A549 (cell line): ENCODE data around the gene PIP5K1B. TPM values are rescaled to one million over a fixed set of nuclear protein-coding genes. Genes with fewer than 3 reads are reported as not detected.
A peak's percentile ranks its signal among the peaks of the same experiment; 100 is the strongest.

Experiments used
- ATAC-seq, 2 experiments: fragments of 200-7000 bp in 1 of 2; fragments of >200 bp in 1 of 2; cut with Nextera tagmentation in 1 of 2; cut with Tn5 transposase in 1 of 2; 3 replicates each; pipeline versions ENCODE4 v1.8.0 to v1.9.1; 2018 to 2020; ENCODE audit warnings: mild to moderate bottlenecking in 1 of 2, moderate library complexity in 1 of 2
- CTCF ChIA-PET: fragments of 300-600 bp; sonication (Branson Sonifier 250); formaldehyde crosslinking; extraction: SDS; loops from one replicate; lab custom pipeline; 2021; ENCODE audit warnings: antibody characterized with exemption, inconsistent platforms; lab: Yijun Ruan, JAX
- POLR2A ChIA-PET: fragments of 350-600 bp; formaldehyde crosslinking; extraction: SDS; loops from one replicate; lab custom pipeline; 2021; ENCODE audit warnings: antibody characterized with exemption, inconsistent platforms; lab: Yijun Ruan, JAX
- DNase-seq, 2 experiments: peaks; one replicate each; pipeline versions ENCODE4 v3.0.0 to v3.0.0-alpha.2; 2011 to 2016; ENCODE audit warnings: low read depth in 1 of 2, low spot score in 1 of 2
- FAIRE-seq: peaks from 2 replicates; lab custom pipeline; 2011; peaks lifted over from hg19 to GRCh38; lab: Jason Lieb, UNC
- H3K27ac ChIP-seq, 2 experiments: fragments of >200 bp; sonication (Bioruptor Twin); formaldehyde crosslinking; 3 replicates each; pipeline ENCODE4 v1.5.1; 2016 to 2017
- H3K4me1 ChIP-seq: fragments of >200 bp; sonication (Bioruptor Twin); formaldehyde crosslinking; 3 replicates; pipeline ENCODE4 v1.6.1; 2016
- H3K4me2 ChIP-seq: fragments of >200 bp; sonication (Bioruptor Twin); formaldehyde crosslinking; 3 replicates; pipeline ENCODE4 v1.6.1; 2016
- H3K4me3 ChIP-seq: fragments of >200 bp; sonication (Bioruptor Twin); formaldehyde crosslinking; 3 replicates; pipeline ENCODE4 v1.5.1; 2016
- H3K9me3 ChIP-seq: fragments of >200 bp; sonication (Bioruptor Twin); formaldehyde crosslinking; 3 replicates; pipeline ENCODE4 v1.6.1; 2016
- CHD4 ChIP-seq: fragments of 200-600 bp; sonication (generic); IDR thresholded peaks from 2 replicates; pipeline ENCODE4 v1.6.1; 2016; ENCODE audit warnings: antibody characterized with exemption, mild to moderate bottlenecking, borderline replicate concordance
- EHMT2 ChIP-seq: fragments of 200-600 bp; sonication (generic); IDR thresholded peaks from 2 replicates; pipeline ENCODE4 v1.6.1; 2016; ENCODE audit warnings: antibody characterized with exemption, low read depth, mild to moderate bottlenecking, moderate library complexity
- EP300 ChIP-seq, 2 experiments: fragments of >200 bp; sonication (Bioruptor Twin); formaldehyde crosslinking; IDR thresholded peaks; 2 replicates in 1 of 2; 3 replicates in 1 of 2; pipeline ENCODE4 v1.6.1; 2016 to 2017
- ESRRA ChIP-seq: fragments of 150-350 bp; IDR thresholded peaks from 2 replicates; pipeline ENCODE4 v1.6.1; 2014; ENCODE audit warnings: mild to moderate bottlenecking, low read length, borderline replicate concordance
- GATA3 ChIP-seq: IDR thresholded peaks from 2 replicates; pipeline ENCODE4 v1.6.1; 2012; ENCODE audit warnings: borderline replicate concordance
- HEYL ChIP-seq: fragments of 250-450 bp; sonication (Bioruptor Pico); IDR thresholded peaks from 2 replicates; pipeline ENCODE4 v1.8.0; 2021; ENCODE audit warnings: mild to moderate bottlenecking, moderate library complexity
- HOXB13 ChIP-seq: fragments of 250-450 bp; sonication (Bioruptor Pico); IDR thresholded peaks from 2 replicates; pipeline ENCODE4 v1.5.0; 2020; ENCODE audit warnings: low read depth, mild to moderate bottlenecking, moderate library complexity
- JUNB ChIP-seq: fragments of >200 bp; sonication (Bioruptor Twin); formaldehyde crosslinking; IDR thresholded peaks from 2 replicates; pipeline ENCODE4 v1.6.1; 2016
- MAFK ChIP-seq: fragments of 450-650 bp; IDR thresholded peaks from 2 replicates; pipeline ENCODE4 v1.6.1; 2014; ENCODE audit not compliant: partially characterized antibody
- MYC ChIP-seq: IDR thresholded peaks from 2 replicates; pipeline ENCODE4 v1.6.1; 2012; ENCODE audit warnings: mild to moderate bottlenecking, inconsistent platforms, low read length, improper control_type of control experiment, borderline replicate concordance
- NPAS2 ChIP-seq: fragments of 250-450 bp; sonication (Bioruptor Pico); IDR thresholded peaks from 2 replicates; pipeline ENCODE4 v1.8.0; 2022; ENCODE audit warnings: mild to moderate bottlenecking, moderate library complexity, borderline replicate concordance
- PHF8 ChIP-seq: fragments of 200-600 bp; sonication (generic); IDR thresholded peaks from 2 replicates; pipeline ENCODE4 v1.6.1; 2016; ENCODE audit warnings: low read depth, mild to moderate bottlenecking, antibody characterized with exemption, moderate library complexity, borderline replicate concordance
- RAD21 ChIP-seq, 2 experiments: fragments of >200 bp in 1 of 2; sonication (Bioruptor Twin) in 1 of 2; formaldehyde crosslinking in 1 of 2; IDR thresholded peaks in 1 of 2; conservative IDR thresholded peaks in 1 of 2; 2 replicates in 1 of 2; 3 replicates in 1 of 2; pipeline ENCODE4 v1.6.1; 2012 to 2018; ENCODE audit warnings: inconsistent platforms in 1 of 2
- SMC3 ChIP-seq: fragments of >200 bp; sonication (Bioruptor Twin); formaldehyde crosslinking; IDR thresholded peaks from 3 replicates; pipeline ENCODE4 v1.6.1; 2018; ENCODE audit warnings: inconsistent platforms
- TP53 ChIP-seq: fragments of 250-450 bp; sonication (Bioruptor Pico); IDR thresholded peaks from 2 replicates; pipeline ENCODE4 v1.5.0; 2021; ENCODE audit warnings: mild to moderate bottlenecking, moderate library complexity
- ZSCAN20 ChIP-seq: fragments of 250-450 bp; sonication (Bioruptor Pico); IDR thresholded peaks from 2 replicates; pipeline ENCODE4 v1.8.0; 2022; ENCODE audit warnings: mild to moderate bottlenecking, moderate library complexity
- WGBS: methylation state at CpG from one replicate; pipeline ENCODE4 v1.1.6; 2017; ENCODE audit errors: missing lambda C conversion rate; 5-methylcytosine and 5-hydroxymethylcytosine counted together
- polyA plus RNA-seq, 4 experiments: library from polyadenylated mRNA; depleted of rRNA in 3 of 4; stranded (reverse); fragments of >200 nt; fragmentation: RNase III in 1 of 4; extraction: RNeasy Plus Mini Kit Qiagen cat#74134 plus additional on column Dnase treatment in 1 of 4; gene quantifications; 2 replicates in 3 of 4; 3 replicates in 1 of 4; pipeline ENCODE4 v1.2.3, GENCODE V29; 2011 to 2017
- TF ChIP-seq, protein P1 (sequence below): fragments of 450-650 bp; IDR thresholded peaks from 2 replicates; pipeline ENCODE4 v1.6.1; 2014; ENCODE audit warnings: antibody characterized with exemption
- TF ChIP-seq, protein P2 (sequence below): fragments of 200-600 bp; sonication (generic); IDR thresholded peaks from 2 replicates; pipeline ENCODE4 v1.6.1; 2016; ENCODE audit warnings: antibody characterized with exemption, mild to moderate bottlenecking, moderate library complexity
- TF ChIP-seq, protein P3 (sequence below): fragments of 250-450 bp; sonication (Bioruptor Pico); IDR thresholded peaks from 2 replicates; pipeline ENCODE4 v1.5.0; 2021; ENCODE audit warnings: mild to moderate bottlenecking, moderate library complexity, borderline replicate concordance
- TF ChIP-seq, protein P4 (sequence below): fragments of 150-350 bp; IDR thresholded peaks from 2 replicates; pipeline ENCODE4 v1.6.1; 2014; ENCODE audit warnings: low read depth, mild to moderate bottlenecking, low read length

PIP5K1B gene
- polyA plus RNA-seq, 2 of the 4 experiments (the other 2 are of a cell fraction): not detected

DNA sequence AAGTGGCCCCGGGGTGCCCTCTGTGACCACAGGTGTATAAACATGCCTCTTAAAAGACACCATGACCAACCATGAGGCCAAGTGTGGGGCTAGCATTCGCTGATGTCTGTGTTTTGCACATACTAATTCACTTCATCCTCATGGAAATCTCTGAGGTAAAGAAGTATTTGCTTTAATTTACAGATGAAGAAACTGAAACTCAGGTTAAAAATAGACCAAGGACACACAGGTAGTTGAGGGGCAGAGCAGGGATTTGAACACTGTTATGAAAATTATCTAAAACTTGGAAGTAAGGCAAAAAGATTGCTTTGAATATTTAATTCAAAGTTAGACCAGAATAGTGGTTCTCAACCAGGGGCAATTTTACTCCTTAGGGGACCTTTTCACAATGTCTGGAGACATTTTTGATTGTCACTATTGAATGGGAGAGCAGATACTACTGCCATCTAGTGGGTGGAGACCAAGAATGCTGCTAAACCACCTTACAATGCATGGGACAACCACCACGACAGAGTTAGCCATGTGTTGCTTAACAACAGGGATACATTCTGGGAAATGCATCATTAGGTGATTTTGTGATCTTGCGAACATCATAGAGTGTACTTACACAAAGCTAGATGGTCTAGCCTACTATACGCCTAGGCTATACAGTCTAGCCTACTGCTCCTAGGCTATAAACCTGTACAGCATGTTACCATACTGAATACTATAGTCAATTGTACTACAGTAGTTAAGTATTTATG lies 322.5 kb downstream of the PIP5K1B start (continued):
- TF ChIP-seq, protein P1, sequence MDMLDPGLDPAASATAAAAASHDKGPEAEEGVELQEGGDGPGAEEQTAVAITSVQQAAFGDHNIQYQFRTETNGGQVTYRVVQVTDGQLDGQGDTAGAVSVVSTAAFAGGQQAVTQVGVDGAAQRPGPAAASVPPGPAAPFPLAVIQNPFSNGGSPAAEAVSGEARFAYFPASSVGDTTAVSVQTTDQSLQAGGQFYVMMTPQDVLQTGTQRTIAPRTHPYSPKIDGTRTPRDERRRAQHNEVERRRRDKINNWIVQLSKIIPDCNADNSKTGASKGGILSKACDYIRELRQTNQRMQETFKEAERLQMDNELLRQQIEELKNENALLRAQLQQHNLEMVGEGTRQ: no peak
- TF ChIP-seq SMC3 (peak; percentile 29; the same call in 2 of the 3 replicates), MAFK (no peak), ZSCAN20 (CRISPR knock-in tag) (no peak), ESRRA (no peak), HOXB13 (CRISPR knock-in tag) (no peak), RAD21 (conservative IDR thresholded peaks at IDR 0.05 in 1 of 2, IDR thresholded peaks at IDR 0.05 in 1 of 2) (peak; percentile 26 to 56; a peak in 3 of 5 replicates), TP53 (CRISPR knock-in tag) (no peak)

DNA sequence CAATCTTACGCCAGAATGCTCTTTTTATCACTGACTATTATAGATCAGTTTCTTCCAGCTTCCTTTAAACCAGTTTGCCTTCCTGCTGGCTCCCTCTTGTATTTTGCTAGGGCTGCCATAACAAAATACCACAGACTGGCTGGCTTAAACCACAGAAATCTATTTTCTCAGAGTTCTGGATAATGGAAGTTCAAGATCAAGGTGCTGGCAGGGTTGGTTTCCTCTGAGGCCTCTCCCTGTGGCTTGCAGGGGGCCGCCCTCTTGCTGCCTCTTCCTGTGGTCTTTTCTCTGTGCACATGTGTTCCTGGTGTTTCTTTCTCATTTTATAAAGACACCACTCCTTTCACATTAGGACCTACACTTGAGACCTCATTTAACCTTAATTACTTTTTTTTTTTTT lies 323.7 kb downstream of the PIP5K1B start:
- TF ChIP-seq, protein P2, sequence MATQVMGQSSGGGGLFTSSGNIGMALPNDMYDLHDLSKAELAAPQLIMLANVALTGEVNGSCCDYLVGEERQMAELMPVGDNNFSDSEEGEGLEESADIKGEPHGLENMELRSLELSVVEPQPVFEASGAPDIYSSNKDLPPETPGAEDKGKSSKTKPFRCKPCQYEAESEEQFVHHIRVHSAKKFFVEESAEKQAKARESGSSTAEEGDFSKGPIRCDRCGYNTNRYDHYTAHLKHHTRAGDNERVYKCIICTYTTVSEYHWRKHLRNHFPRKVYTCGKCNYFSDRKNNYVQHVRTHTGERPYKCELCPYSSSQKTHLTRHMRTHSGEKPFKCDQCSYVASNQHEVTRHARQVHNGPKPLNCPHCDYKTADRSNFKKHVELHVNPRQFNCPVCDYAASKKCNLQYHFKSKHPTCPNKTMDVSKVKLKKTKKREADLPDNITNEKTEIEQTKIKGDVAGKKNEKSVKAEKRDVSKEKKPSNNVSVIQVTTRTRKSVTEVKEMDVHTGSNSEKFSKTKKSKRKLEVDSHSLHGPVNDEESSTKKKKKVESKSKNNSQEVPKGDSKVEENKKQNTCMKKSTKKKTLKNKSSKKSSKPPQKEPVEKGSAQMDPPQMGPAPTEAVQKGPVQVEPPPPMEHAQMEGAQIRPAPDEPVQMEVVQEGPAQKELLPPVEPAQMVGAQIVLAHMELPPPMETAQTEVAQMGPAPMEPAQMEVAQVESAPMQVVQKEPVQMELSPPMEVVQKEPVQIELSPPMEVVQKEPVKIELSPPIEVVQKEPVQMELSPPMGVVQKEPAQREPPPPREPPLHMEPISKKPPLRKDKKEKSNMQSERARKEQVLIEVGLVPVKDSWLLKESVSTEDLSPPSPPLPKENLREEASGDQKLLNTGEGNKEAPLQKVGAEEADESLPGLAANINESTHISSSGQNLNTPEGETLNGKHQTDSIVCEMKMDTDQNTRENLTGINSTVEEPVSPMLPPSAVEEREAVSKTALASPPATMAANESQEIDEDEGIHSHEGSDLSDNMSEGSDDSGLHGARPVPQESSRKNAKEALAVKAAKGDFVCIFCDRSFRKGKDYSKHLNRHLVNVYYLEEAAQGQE: no peak
- TF ChIP-seq PHF8 (no peak), EP300 (IDR thresholded peaks at IDR 0.05) (no peak), EHMT2 (no peak), CHD4 (no peak), NPAS2 (CRISPR knock-in tag) (no peak), HEYL (no peak), ZSCAN20 (CRISPR knock-in tag) (no peak), GATA3 (no peak), JUNB (no peak)
- TF ChIP-seq, protein P1: no peak
- Histone ChIP-seq H3K27ac (no peak overlapping the region), H3K9me3 (peaks cover 4% of the 10 kb centered on the region; the same call in 1 of the 3 replicates), H3K4me3 (no peak overlapping the region), H3K4me1 (no peaks in the 10 kb centered on the region), H3K4me2 (no peak overlapping the region)
- WGBS: 57% methylated on average over 2 of the region's 2 CpGs
- FAIRE-seq (no peak), ATAC-seq (no peak), DNase-seq (no peak)
- ChIA-PET POLR2A (no interaction called here), CTCF (interaction anchor here (0.8 to 1.4 kb wide), 5 partner anchors 9 to 179 kb away, joined by 3 to 5 read pairs (median 3); no protein-coding TSS in a partner anchor)

DNA sequence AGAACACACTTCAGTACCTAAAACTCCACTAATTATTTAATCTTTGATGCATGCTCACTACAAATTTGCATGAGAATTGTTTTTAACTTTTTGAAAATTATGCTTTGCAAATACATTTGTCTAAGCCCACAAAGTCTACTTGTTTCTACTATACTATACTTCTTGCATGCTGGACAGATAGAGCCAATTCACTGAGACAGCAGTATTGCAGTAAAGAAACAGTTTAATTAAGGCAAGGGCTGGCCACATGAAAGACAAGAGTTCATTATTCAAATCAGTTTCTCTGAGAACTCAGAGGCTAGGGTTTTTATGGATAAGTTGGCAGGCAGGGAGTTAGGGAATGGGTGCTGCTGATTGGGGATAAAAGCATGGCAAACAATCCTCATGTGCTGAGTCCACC lies 324.5 kb downstream of the PIP5K1B start:
- FAIRE-seq (no peak), DNase-seq (no peak), ATAC-seq (no peak)
- Histone ChIP-seq H3K4me3 (no peak overlapping the region), H3K4me2 (no peak overlapping the region), H3K9me3 (peaks cover 4% of the 10 kb centered on the region; the same call in 1 of the 3 replicates)
- ChIA-PET POLR2A (no interaction called here), CTCF (no interaction called here)
- no peak for TF ChIP-seq MYC
- TF ChIP-seq, protein P3, sequence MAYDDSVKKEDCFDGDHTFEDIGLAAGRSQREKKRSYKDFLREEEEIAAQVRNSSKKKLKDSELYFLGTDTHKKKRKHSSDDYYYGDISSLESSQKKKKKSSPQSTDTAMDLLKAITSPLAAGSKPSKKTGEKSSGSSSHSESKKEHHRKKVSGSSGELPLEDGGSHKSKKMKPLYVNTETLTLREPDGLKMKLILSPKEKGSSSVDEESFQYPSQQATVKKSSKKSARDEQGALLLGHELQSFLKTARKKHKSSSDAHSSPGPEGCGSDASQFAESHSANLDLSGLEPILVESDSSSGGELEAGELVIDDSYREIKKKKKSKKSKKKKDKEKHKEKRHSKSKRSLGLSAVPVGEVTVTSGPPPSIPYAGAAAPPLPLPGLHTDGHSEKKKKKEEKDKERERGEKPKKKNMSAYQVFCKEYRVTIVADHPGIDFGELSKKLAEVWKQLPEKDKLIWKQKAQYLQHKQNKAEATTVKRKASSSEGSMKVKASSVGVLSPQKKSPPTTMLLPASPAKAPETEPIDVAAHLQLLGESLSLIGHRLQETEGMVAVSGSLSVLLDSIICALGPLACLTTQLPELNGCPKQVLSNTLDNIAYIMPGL (CRISPR knock-in tag): no peak
- TF ChIP-seq, protein P4, sequence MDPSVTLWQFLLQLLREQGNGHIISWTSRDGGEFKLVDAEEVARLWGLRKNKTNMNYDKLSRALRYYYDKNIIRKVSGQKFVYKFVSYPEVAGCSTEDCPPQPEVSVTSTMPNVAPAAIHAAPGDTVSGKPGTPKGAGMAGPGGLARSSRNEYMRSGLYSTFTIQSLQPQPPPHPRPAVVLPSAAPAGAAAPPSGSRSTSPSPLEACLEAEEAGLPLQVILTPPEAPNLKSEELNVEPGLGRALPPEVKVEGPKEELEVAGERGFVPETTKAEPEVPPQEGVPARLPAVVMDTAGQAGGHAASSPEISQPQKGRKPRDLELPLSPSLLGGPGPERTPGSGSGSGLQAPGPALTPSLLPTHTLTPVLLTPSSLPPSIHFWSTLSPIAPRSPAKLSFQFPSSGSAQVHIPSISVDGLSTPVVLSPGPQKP: no peak
- TF ChIP-seq, all 56 proteins: peak for 0
- Histone ChIP-seq H3K27ac (no peak overlapping the region), H3K4me1 (no peaks in the 10 kb centered on the region)
